Measurements from ENCODE around the gene LRRC4C.

GRCh38 chr11:40130427-40130826 is 1329.0 kb downstream of the LRRC4C start:
- TF ChIP-seq CTCF (IDR thresholded peaks at IDR 0.05) (no peak), POLR2A (IDR thresholded peaks at IDR 0.05) (no peak)

Data from Peyer's patch (tissue), 4 donors.